ENCODE results near the gene RHOBTB3.

Gene RHOBTB3

GRCh38 chr5:95725071-95725820 lies 5.9 kb upstream of the RHOBTB3 start:
- no peak overlapping the region for H3K27ac ChIP-seq

GRCh38 chr5:95725937-95726810 lies 5.0 kb upstream of the RHOBTB3 start:
- no peak for DNase-seq (ENCODE audit: low spot score)
- Histone ChIP-seq H3K27ac (peak overlapping the region in 1 of 2 donors; percentile 36), H3K4me3 (peak overlapping the region; percentile 3)
- TF ChIP-seq CTCF (IDR thresholded peaks at IDR 0.05) = no peak

More at GRCh38 chr5:95725071-95725820, 5.9 kb upstream of the RHOBTB3 start:
- no peak for TF ChIP-seq CTCF (IDR thresholded peaks at IDR 0.05)
- no peak overlapping the region for H3K4me3 ChIP-seq
- no peak for DNase-seq (ENCODE audit: low spot score)

GRCh38 chr5:95726811-95727763 lies 4.0 kb upstream of the RHOBTB3 start:
- no peak for DNase-seq (ENCODE audit: low spot score)
- no peak for TF ChIP-seq CTCF (IDR thresholded peaks at IDR 0.05)
- Histone ChIP-seq H3K27ac (peak overlapping the region; percentile 21 to 36), H3K4me3 (no peak overlapping the region)

DNA sequence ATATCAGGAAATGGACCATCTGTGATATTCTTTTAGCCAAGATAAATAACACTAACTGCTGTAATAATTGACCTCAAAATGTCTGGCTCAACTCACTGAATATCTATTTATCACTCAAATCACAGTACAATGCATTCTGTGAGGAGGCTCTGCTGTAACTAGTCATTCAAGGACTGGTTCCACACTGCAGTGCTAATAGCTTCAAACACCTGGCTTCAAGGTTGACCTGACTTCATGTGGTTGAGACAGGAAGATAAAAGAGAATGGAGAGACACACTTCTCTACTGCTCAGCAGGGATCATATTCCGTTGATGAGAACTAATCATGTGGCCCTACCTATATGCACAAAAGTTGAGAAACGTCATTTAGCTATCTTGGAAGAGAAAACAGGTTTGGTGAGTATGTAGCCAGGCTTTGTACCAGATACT lies 3.4 kb upstream of the RHOBTB3 start:
- TF ChIP-seq CTCF (IDR thresholded peaks at IDR 0.05) = no peak
- Histone ChIP-seq H3K4me3 (no peak overlapping the region), H3K27ac (peak overlapping the region in 1 of 2 donors; percentile 15)
- DNase-seq (ENCODE audit: low spot score) = no peak

DNA sequence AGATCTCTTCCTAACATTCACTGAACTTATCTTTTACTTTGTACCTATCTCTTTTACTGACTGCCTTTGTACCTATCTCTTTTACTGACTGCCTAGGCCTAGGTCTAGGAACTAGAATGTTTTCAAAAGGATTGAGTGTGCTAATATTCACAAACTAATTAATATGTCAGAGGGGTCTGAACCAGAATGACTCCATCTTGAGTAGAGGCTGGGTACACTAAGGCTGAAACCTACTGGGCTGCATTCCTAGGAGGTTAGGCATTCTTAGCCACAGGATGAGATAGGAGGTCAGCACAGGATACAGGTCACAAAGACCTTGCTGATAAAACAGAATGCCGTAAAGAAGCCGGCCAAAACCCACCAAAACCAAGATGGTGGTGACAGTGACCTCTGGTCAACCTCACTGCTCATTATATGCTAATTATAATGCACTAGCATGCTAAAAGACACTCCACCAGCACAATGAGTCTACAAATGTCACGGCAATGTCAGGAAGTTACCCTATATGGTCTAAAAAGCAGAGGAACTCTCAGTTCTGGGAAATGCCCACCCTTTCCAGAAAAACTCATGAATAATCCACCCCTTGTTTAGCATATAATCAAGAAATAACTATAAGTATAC lies 2.5 kb upstream of the RHOBTB3 start:
- no peak overlapping the region for H3K4me3 ChIP-seq
- DNase-seq (ENCODE audit: low spot score) = no peak
- H3K27ac ChIP-seq = peak overlapping the region in 1 of 2 donors; percentile 38
- TF ChIP-seq CTCF (IDR thresholded peaks at IDR 0.05) = no peak
